ENCODE results near the gene PRKRIP1.

GRCh38 chr7:102455596-102455995, 59.4 kb downstream of the PRKRIP1 start:
- TF ChIP-seq EZH2 (IDR thresholded peaks at IDR 0.05; ENCODE audit: borderline replicate concordance, low read depth, low read length, poor library complexity, severe bottlenecking) (no peak), CTCF (conservative IDR thresholded peaks at IDR 0.05; ENCODE audit: low read depth, low read length) (no peak)

Measured in A673 (cell line).